HuH-7 (cell line): Measurements from ENCODE around the gene SLC22A12.
"Not testable (repeated sequence)": the region's sequence is repeated elsewhere in the genome, so short reads cannot be mapped to it uniquely, and the experiment has no call there.

Source experiments
- DNase-seq: peaks from one replicate; pipeline ENCODE4 v3.0.0; 2011; ENCODE audit warnings: low spot score

Gene SLC22A12

DNA sequence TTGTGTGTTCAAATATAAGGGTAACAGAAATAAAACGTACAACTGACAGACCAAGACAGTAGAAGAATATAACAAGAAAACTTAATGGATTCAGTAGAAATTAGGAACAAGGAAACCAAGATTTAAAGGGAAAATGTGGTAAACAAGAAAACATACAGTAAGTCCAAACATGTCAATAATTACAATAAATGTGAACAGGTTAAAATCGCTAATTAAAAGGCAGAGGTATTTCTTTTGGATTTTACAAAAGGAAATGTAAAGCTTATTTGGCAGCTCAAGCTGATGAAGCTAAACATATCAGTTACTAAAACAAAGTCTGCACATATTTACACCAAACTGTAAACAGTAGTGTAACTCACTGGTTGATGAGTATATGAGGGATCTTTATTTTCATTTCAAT lies 2.3 kb upstream of the SLC22A12 start:
- no peak for DNase-seq

DNA sequence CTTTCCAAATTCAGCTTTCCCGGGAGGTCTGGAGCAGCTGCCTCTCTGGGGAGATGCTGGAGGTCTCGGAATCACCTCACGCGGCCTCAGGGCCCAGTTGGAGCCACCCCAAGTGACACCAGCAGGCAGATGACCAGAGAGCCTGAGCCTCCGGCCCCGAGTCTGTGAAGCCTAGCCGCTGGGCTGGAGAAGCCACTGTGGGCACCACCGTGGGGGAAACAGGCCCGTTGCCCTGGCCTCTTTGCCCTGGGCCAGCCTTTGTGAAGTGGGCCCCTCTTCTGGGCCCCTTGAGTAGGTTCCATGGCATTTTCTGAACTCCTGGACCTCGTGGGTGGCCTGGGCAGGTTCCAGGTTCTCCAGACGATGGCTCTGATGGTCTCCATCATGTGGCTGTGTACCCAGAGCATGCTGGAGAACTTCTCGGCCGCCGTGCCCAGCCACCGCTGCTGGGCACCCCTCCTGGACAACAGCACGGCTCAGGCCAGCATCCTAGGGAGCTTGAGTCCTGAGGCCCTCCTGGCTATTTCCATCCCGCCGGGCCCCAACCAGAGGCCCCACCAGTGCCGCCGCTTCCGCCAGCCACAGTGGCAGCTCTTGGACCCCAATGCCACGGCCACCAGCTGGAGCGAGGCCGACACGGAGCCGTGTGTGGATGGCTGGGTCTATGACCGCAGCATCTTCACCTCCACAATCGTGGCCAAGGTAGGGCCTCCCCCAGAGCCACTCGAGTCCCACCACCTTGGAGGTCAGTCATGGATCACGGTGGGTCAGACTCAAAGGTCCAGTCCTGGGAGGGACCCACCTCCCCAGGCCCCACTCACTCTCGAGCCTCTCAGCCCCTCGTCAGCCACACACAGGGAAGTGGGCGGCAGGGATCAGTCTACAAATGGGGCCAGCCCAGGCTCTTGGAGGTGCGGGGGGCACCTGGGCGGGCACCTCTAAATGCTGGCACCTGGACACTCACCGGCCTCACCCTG lies 525 bp downstream of the SLC22A12 start:
- DNase-seq: no peak

GRCh38 chr11:64592234-64592615 lies 1.2 kb downstream of the SLC22A12 start:
- no peak for DNase-seq

- DNase-seq: no peak
Measured at GRCh38 chr11:64592656-64593055, 1.6 kb downstream of the SLC22A12 start.

DNA sequence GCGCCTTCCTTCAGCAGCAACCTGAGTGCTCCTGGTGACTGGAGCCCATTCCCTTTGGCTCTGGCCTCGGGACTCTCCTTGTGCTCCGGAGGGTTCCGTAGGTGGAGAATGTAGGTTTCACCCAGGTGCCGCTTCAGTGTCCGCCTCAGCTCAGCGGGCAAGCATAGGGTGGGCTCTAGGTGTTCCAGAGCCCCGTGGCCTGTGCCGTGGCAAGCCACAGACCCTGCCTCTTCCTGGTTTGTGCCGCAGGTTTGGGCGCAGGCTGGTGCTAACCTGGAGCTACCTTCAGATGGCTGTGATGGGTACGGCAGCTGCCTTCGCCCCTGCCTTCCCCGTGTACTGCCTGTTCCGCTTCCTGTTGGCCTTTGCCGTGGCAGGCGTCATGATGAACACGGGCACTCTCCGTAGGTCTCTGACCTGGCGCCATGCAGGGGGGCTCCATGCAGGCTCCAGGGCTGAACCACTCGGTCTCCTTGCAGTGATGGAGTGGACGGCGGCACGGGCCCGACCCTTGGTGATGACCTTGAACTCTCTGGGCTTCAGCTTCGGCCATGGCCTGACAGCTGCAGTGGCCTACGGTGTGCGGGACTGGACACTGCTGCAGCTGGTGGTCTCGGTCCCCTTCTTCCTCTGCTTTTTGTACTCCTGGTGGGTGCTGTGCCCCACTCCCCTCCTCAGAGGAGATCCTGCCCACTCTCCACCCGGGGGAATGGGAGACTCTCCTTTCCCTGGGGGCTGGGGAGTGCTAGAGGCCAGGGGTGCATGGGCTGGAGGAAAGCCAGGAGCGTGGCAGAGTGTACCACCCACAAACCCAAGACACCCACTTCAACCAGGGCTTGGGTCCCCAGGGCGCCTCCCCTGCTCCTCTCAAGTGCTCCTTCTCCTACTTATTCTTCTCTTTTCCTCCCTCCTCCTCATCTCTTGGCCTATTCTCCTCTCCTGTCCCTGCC lies 2.4 kb downstream of the SLC22A12 start:
- no peak for DNase-seq

DNA sequence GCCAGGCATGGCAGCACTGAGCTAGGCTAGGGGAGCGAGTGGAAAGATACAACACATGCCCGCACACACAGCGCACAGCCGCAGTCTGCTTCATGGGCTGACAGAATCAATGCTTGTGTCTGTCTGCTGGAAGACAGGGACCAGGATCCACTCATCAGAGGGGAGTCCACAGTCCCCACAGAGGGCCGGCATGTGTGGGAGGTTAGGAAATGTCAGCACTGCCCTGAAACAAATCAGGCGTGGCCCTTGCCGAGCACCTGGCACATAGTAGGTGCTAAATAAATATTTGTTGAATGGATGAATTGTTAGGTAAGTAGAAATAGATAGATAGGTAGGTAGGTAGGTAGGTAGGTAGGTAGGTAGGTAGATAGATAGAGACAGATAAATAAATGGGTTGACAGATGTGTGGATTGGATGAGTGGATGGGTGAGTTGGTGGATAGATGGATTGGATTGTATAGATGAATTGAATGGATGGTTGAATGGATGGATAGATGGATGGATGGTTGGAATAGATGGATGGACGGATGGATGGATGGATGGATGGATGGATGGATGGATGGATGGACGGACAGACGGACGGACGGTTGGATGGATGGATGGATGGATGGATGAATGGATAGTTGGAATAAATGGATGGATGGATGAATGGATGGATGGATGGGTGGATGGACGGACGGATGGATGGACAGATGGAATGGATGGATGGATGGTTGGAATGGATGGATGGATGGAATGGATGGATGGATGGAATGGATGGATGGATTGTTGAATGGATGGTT lies 3.3 kb downstream of the SLC22A12 start:
- no peak for DNase-seq

GRCh38 chr11:64595922-64596321 lies 4.9 kb downstream of the SLC22A12 start:
- not testable (repeated sequence) for DNase-seq

DNA sequence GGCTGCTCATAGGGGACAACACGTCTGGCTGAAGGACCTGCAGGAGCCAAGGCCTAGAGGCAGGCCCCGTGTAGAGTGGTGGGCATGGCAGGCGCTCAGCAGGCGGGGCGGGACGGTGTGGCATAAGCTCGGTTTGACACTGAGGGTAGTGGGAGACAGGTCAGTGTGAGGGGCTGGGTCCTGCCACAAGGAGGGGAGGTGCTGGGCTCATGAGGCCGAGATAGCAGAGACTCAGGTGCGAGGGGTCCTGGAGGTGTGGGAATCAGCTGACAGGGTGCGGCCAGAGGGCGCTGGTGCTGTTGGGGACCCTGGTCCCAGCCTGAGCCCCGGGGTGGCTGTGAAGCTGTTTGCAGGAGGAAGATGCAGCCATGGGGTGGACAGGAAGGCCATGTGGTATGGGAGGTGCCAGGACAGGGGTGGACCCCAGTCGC lies 6.7 kb downstream of the SLC22A12 start:
- DNase-seq: no peak

DNA sequence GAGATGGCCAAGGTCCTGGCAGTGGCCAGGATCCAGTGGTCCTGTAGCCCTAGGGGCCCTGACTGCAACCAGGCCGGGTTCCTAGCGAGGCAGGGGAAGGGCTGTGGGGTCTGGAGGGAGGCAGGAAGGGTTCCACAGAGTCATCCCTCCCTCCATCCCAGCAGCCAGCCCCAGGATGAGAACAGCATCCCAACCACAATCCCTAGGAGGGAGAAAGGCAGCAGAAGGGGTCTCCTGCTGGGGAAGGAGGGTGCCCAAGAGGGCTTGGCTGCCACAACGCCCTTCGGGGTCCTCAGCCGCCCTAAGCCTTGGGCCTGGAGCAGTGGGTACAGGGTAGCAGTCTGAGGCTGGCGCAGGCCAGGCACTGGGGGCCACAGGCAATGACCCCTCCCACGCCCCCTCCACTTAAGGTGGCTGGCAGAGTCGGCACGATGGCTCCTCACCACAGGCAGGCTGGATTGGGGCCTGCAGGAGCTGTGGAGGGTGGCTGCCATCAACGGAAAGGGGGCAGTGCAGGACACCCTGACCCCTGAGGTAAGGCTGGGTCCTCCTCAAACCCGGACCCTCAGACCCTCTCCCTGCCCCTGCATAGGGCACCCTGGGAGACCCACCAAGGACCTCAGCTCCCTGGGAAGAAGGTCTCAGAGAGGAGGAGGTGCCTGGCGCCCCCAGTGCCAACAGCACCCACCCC lies 7.2 kb downstream of the SLC22A12 start:
- DNase-seq: no peak

GRCh38 chr11:64598797-64599697 lies 8.0 kb downstream of the SLC22A12 start:
- no peak for DNase-seq

GRCh38 chr11:64599698-64600211 lies 8.7 kb downstream of the SLC22A12 start:
- DNase-seq: no peak

GRCh38 chr11:64600281-64600992 lies 9.4 kb downstream of the SLC22A12 start:
- no peak for DNase-seq

GRCh38 chr11:64601605-64602465 lies 10.8 kb downstream of the SLC22A12 start:
- no peak for DNase-seq

DNA sequence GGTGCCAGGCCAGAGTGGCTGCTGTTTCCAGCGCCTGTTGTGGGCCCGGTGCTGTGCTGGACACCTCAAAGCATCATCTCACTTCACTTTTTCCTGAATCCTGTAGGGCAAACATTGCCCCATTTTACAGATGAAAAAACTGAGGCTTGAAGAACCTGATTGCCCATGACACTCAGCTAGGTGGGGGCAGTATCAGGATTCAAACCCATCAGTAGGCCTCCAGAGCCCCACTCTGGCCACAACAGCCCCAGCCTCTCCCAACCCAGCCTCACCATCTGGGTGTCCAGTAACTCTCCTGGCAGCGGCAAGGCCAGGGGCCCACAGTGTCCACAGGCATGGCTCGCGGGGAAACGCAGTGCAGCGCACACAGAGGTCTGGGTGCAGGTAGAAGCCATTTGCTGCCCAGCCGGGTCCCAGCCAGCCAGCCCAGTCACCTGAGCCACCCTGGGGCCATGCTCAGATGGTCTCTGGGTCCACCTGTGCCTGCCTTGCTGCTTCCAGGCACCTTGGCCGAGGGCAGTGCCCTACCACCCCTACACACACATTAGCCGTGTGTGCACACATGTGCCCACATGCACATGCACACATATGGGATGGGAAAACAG lies 11.5 kb downstream of the SLC22A12 start:
- DNase-seq: no peak

GRCh38 chr11:64603411-64604110 lies 12.5 kb downstream of the SLC22A12 start:
- no peak for DNase-seq

DNA sequence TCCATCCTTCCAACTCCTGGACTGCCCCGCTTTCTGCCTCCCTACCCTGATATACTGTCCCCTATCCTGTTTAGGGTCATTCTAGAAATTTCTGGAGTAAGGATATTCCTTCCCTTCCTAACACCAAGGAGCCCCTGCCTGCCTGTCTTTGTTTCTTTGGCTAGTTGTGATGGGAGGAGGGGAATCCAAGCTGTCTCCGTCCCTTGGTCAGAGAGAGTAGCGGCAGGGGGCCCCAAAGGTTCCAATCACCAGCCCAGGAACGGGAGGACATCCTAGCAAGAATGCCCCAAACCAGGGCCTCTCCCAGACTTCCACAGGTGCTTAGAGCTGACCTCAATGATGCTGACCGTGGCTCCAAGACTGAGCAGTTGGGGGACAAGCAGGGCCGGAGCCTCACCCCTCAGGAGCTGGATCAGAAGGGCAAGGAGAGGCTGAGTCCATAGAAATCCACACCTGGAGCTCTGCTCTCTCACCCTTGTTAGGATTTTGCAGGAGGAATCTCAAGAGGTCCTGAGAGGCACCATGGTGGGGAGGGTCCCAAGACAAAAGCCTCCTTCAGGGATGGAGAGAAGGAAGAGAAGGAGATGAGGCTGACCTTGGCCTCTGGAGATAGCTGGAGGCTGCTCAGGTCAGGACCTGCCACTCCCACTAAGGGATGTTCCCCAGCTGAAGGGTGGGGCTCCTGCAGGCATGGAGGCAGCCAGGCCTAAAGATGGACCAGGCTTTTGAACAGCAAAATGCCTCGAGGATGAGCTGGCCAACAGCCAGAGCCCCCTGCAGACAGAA lies 13.6 kb downstream of the SLC22A12 start:
- DNase-seq: no peak

GRCh38 chr11:64605244-64605560 lies 14.2 kb downstream of the SLC22A12 start:
- no peak for DNase-seq
